Nephron (organoid): ENCODE data around the gene PPIL6.

Source experiments
- H3K27ac Mint-ChIP-seq, 3 experiments: 2 replicates each; pipeline ENCODE4 v1.8.0; 2020; ENCODE audit warnings: mixed read lengths in 3 of 3, mild to moderate bottlenecking in 2 of 3, moderate library complexity in 1 of 3
- H3K27me3 Mint-ChIP-seq: 2 replicates; pipeline ENCODE4 v1.8.0; 2021; ENCODE audit warnings: low read depth, mild to moderate bottlenecking, moderate library complexity, mixed read lengths
- H3K36me3 Mint-ChIP-seq: 2 replicates; pipeline ENCODE4 v1.8.0; 2020; ENCODE audit warnings: low read depth, mixed read lengths
- H3K4me1 Mint-ChIP-seq: 2 replicates; pipeline ENCODE4 v1.8.0; 2020; ENCODE audit warnings: mixed read lengths
- H3K4me3 Mint-ChIP-seq, 3 experiments: 2 replicates each; pipeline ENCODE4 v1.8.0; 2020; ENCODE audit warnings: mild to moderate bottlenecking in 3 of 3, mixed read lengths in 3 of 3, moderate library complexity in 2 of 3
- H3K9me3 Mint-ChIP-seq: 2 replicates; pipeline ENCODE4 v1.8.0; 2020; ENCODE audit warnings: mixed read lengths
- TF ChIP-seq, protein P1 (sequence below), 3 experiments: fragments of 200-600 bp; sonication (generic); IDR thresholded peaks; one replicate each; pipeline ENCODE4 v1.5.0; 2021; ENCODE audit warnings: antibody characterized with exemption in 3 of 3; ENCODE audit not compliant: unreplicated experiment in 3 of 3

The PPIL6 gene

DNA sequence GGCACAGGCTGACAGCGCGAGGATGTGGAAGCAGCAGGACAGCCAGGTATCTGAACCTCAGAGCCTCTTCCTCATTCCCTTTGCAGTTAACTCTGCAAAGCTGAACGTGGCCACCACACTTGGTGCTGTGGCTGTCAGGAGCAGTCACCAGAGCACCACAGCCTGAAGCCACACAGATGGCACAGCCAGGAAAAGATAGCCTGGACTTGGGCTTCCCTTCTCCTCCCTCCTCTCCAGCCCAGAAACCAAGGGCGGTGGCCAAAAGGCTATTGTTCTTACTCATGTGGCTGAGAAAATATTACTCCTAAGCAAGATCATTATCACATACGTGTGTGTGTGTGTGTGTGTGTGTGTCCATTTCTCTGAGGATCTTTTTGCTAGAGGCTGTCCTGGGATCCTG, 97.9 kb downstream of the PPIL6 start:
- Mint-ChIP-seq H3K4me1 (peaks cover 24% of the 10 kb centered on the region), H3K27ac (peak overlapping the region in 2 of 3 experiments; percentile 37 to 48), H3K9me3 (no peaks in the 10 kb centered on the region), H3K27me3 (peaks cover 5% of the 10 kb centered on the region), H3K4me3 (no peak overlapping the region), H3K36me3 (peaks cover under 1% of the 10 kb centered on the region)
- TF ChIP-seq, protein P1, sequence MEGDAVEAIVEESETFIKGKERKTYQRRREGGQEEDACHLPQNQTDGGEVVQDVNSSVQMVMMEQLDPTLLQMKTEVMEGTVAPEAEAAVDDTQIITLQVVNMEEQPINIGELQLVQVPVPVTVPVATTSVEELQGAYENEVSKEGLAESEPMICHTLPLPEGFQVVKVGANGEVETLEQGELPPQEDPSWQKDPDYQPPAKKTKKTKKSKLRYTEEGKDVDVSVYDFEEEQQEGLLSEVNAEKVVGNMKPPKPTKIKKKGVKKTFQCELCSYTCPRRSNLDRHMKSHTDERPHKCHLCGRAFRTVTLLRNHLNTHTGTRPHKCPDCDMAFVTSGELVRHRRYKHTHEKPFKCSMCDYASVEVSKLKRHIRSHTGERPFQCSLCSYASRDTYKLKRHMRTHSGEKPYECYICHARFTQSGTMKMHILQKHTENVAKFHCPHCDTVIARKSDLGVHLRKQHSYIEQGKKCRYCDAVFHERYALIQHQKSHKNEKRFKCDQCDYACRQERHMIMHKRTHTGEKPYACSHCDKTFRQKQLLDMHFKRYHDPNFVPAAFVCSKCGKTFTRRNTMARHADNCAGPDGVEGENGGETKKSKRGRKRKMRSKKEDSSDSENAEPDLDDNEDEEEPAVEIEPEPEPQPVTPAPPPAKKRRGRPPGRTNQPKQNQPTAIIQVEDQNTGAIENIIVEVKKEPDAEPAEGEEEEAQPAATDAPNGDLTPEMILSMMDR (IDR thresholded peaks at IDR 0.05; ENCODE audit: unreplicated experiment in 3 of 3): no peak

DNA sequence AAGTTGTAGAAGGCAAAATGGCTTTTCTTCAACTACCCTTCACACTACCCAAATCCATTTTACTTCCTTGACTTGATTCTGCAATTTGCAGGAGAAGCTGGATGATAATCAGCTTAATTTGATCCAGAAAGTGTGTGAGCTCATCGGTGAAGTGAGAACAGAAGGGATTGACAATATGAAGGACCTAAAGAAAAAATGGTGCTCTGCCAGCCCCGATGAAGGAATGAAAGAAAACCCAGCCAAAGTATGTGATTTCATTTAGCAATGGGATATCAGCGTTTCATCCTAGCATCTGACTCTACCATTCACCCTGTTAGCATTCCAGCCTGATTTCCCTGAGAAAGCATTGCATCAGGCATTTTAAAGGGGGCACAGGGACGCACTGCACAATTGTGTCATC, 99.6 kb downstream of the PPIL6 start:
- Mint-ChIP-seq H3K36me3 (peaks cover 3% of the 10 kb centered on the region), H3K27ac (peak overlapping the region in 1 of 3 experiments; percentile 74), H3K4me3 (no peak overlapping the region)

More for the DNA sequence above, 99.6 kb downstream of the PPIL6 start:
- Mint-ChIP-seq H3K4me1 (peaks cover 24% of the 10 kb centered on the region), H3K9me3 (no peaks in the 10 kb centered on the region), H3K27me3 (peaks cover 5% of the 10 kb centered on the region)
- TF ChIP-seq, protein P1 (IDR thresholded peaks at IDR 0.05; ENCODE audit: unreplicated experiment in 3 of 3): no peak
